ENCODE results near the gene CACNG5. TPM values are rescaled to one million over a fixed set of nuclear protein-coding genes. Genes with fewer than 3 reads are reported as not detected.
A peak's percentile ranks its signal among the peaks of the same experiment; 100 is the strongest.

Gene CACNG5, protein sequence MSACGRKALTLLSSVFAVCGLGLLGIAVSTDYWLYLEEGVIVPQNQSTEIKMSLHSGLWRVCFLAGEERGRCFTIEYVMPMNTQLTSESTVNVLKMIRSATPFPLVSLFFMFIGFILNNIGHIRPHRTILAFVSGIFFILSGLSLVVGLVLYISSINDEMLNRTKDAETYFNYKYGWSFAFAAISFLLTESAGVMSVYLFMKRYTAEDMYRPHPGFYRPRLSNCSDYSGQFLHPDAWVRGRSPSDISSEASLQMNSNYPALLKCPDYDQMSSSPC
- total RNA-seq, result not detected in 2 replicates
- long read RNA-seq, result 0 reads

DNA sequence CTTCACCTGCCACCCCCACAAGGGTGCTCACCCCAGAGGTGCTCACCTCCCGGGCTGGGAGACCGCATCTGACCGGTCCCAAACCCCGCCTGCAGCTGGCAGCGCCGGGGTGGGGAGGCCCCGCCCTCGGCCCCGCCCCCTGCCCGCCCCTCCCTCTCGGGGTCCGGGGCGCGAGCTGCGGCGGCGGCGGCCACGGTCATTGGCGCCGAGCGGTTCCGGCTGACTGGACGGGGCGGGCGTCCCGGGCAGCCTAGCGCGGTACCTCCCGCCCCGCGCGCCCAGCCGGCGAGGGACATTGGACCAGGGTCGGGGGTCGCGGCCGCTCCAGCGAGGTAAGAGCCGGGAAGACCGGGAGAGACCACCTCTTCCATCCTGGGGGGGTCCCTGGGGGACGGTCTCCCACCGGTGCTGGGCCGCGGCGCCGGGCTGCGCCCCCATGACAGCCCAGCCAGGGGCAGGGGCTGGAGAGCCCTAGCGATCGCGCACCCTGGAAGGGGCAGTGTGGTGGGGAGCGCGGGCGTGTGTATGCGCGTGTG is at the start of gene CACNG5:
CACNG5 (plus strand) TSS at position 199 of the 536 bp plus-strand sequence. CDS start 42,216 bp downstream, outside the sequence.
- Mint-ChIP-seq H3K36me3 (ENCODE audit: insufficient read depth) (no peaks in the 10 kb centered on the region), H3K4me3 (ENCODE audit: low read depth) (no peak within 1 kb of the TSS), H3K27ac (no peak within 1 kb of the TSS), H3K4me1 (ENCODE audit: low read depth) (peaks cover 2% of the 10 kb centered on the region), H3K27me3 (peaks cover 70% of the 10 kb centered on the region), H3K9me3 (ENCODE audit: low read depth) (no peaks in the 10 kb centered on the region)
- TF ChIP-seq, protein P1, sequence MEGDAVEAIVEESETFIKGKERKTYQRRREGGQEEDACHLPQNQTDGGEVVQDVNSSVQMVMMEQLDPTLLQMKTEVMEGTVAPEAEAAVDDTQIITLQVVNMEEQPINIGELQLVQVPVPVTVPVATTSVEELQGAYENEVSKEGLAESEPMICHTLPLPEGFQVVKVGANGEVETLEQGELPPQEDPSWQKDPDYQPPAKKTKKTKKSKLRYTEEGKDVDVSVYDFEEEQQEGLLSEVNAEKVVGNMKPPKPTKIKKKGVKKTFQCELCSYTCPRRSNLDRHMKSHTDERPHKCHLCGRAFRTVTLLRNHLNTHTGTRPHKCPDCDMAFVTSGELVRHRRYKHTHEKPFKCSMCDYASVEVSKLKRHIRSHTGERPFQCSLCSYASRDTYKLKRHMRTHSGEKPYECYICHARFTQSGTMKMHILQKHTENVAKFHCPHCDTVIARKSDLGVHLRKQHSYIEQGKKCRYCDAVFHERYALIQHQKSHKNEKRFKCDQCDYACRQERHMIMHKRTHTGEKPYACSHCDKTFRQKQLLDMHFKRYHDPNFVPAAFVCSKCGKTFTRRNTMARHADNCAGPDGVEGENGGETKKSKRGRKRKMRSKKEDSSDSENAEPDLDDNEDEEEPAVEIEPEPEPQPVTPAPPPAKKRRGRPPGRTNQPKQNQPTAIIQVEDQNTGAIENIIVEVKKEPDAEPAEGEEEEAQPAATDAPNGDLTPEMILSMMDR (IDR thresholded peaks at IDR 0.05; ENCODE audit: unreplicated experiment), result no peak
- DNase-seq (ENCODE audit: low spot score, unreplicated experiment), result peak; percentile 22

DNA sequence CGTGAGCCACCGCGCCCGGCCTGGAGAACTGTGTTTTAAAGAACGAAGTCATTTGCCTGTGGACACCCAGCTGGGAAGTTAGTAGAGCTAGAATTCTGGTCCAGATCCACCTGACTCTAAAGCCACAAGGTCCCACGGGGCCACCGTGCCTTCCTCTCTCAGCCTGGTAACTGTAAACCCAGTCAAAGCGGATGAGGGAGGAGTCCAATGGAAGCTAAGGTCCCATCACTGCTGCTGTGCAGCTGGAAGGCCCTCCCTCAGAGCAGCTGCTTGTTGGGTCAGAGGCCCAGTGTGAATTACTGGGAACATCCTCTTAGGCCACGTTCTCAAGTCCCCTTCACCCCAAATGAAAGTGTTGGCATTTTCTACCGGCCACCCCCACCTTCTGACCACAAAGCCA is 48.8 kb upstream of the CACNG5 start:
- Mint-ChIP-seq H3K4me1 (ENCODE audit: low read depth) (peaks cover 3% of the 10 kb centered on the region), H3K36me3 (ENCODE audit: insufficient read depth) (no peaks in the 10 kb centered on the region), H3K27ac (no peak overlapping the region), H3K4me3 (ENCODE audit: low read depth) (no peak overlapping the region), H3K9me3 (ENCODE audit: low read depth) (no peaks in the 10 kb centered on the region), H3K27me3 (peaks cover under 1% of the 10 kb centered on the region)
- TF ChIP-seq, protein P1 (IDR thresholded peaks at IDR 0.05; ENCODE audit: unreplicated experiment), result no peak
- DNase-seq (ENCODE audit: low spot score, unreplicated experiment), result no peak

DNA sequence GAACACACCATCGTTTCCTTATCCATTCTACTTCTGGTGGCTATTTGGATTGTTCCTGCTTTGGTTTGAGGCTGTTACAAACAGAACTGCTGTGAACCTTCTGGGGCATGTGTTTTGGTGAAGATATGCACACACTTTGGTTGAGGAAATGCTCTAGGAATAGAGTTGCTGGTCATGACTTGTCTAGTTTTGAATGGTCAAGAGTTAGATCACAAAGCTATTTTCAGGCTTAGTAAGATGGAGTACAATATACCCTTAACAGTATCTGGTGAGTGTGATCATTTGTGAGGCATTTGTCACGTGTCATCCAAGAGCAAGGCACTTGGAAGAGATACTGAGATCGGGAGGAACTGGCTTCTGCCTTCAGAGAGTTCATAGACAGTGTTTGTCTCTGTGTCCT is 47.0 kb upstream of the CACNG5 start:
- no peaks in the 10 kb centered on the region for H3K9me3 Mint-ChIP-seq (ENCODE audit: low read depth)
- no peak for DNase-seq (ENCODE audit: low spot score, unreplicated experiment)
- H3K27me3 Mint-ChIP-seq, result peaks cover 5% of the 10 kb centered on the region
- H3K27ac Mint-ChIP-seq, result no peak overlapping the region
- H3K4me3 Mint-ChIP-seq (ENCODE audit: low read depth), result no peak overlapping the region
- peaks cover 5% of the 10 kb centered on the region for H3K4me1 Mint-ChIP-seq (ENCODE audit: low read depth)
- TF ChIP-seq, protein P1 (IDR thresholded peaks at IDR 0.05; ENCODE audit: unreplicated experiment), result no peak
- peaks cover 2% of the 10 kb centered on the region for H3K36me3 Mint-ChIP-seq (ENCODE audit: insufficient read depth)

DNA sequence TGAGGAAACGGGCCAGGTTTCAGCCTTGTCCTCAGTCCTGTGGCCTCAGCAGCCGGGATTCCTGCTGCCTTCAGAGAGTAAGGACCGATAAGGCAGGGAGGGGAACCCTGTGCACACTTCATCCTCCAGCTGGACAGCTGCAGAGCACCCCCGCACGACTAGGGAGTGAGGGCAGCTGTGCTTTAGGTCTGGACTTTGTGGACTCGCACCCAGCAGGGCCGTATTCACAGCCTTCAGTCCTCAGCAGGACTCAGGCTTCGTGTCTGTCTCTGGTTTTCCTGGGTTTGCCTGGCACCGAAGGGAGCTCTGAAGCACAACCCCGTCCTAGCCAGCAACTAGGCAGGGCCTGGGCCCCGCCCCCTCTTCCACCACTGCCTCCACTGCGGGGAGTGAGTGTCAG is 45.8 kb upstream of the CACNG5 start:
- Mint-ChIP-seq H3K27me3 (peaks cover 5% of the 10 kb centered on the region), H3K9me3 (ENCODE audit: low read depth) (no peaks in the 10 kb centered on the region), H3K36me3 (ENCODE audit: insufficient read depth) (peaks cover 2% of the 10 kb centered on the region), H3K27ac (no peak overlapping the region), H3K4me1 (ENCODE audit: low read depth) (peaks cover 12% of the 10 kb centered on the region), H3K4me3 (ENCODE audit: low read depth) (no peak overlapping the region)
- TF ChIP-seq, protein P1 (IDR thresholded peaks at IDR 0.05; ENCODE audit: unreplicated experiment), result no peak
- DNase-seq (ENCODE audit: low spot score, unreplicated experiment), result no peak

DNA sequence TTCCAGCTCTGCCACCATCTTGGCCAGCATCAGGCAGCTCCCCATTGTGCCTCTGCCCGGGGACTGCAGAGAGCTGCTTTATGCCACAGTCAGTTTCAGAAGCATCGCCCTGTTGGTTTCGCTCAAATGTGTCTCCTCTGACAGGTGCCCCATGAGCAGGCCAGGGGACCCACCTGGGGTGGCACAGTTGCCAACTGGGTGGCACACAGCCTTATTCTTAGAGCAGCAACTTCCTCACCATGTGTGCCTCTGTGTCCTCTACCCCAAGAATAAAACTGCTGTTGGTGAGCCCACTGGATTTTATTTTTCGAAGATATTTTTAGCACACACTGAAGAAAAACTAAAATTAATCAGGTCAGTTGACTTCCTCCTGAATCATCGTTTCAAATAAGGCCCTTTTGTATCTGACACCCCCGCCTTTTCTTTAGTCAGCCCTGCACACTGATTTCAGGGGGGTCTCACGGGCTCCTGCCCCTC is 44.9 kb upstream of the CACNG5 start:
- Mint-ChIP-seq H3K27me3 (peaks cover 5% of the 10 kb centered on the region), H3K27ac (no peak overlapping the region), H3K9me3 (ENCODE audit: low read depth) (no peaks in the 10 kb centered on the region), H3K4me3 (ENCODE audit: low read depth) (no peak overlapping the region), H3K4me1 (ENCODE audit: low read depth) (peaks cover 12% of the 10 kb centered on the region), H3K36me3 (ENCODE audit: insufficient read depth) (peaks cover 2% of the 10 kb centered on the region)
- DNase-seq (ENCODE audit: low spot score, unreplicated experiment), result no peak
- TF ChIP-seq, protein P1 (IDR thresholded peaks at IDR 0.05; ENCODE audit: unreplicated experiment), result no peak

All from progenitor cell of endocrine pancreas (in vitro differentiated cells).